Measurements from ENCODE around the gene HACD3.

HACD3 gene, protein sequence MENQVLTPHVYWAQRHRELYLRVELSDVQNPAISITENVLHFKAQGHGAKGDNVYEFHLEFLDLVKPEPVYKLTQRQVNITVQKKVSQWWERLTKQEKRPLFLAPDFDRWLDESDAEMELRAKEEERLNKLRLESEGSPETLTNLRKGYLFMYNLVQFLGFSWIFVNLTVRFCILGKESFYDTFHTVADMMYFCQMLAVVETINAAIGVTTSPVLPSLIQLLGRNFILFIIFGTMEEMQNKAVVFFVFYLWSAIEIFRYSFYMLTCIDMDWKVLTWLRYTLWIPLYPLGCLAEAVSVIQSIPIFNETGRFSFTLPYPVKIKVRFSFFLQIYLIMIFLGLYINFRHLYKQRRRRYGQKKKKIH

DNA sequence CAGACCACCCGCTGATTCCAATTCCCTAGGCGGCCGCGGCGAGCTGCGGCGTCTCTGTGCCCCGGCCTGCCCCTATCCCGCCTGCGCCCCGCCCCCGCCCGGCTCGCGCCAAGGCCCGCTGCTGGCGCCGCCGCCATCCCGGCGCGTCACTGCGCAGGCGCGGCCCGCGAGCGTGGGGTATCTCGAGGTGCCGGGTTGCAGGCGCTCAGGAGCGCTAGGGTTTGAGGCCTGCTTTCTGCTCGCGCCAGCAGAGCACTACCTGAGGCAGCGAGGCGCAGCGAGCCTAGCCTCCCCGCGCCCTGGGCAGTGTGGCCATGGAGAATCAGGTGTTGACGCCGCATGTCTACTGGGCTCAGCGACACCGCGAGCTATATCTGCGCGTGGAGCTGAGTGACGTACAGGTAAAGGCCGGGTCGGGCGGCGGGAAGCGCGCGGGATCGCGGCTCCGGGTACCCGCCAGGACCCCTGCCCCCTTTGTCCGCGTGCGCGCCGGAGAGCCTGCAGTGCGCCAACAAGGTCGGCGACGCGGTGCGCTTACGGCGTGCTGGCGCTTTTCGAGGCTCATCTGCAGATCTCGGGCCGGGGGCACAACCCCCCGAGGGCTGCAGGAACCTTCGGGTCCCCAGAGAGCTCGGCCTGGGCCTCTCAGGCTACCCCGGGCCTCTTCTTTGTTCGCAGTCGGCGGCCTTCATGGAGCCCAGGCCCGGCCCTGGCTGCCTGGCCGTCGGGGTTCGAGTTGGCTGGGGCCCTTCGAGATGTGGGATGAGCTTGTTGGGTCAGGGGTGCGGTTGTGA, at the start of gene HACD3:
Gene HACD3 (plus strand): TSS at position 146 of the 794 bp plus-strand sequence. CDS start 169 bp downstream, at position 315.
- peak in 13 of 14 donors; percentile 45 to 92 (median 73) for DNase-seq

DNA sequence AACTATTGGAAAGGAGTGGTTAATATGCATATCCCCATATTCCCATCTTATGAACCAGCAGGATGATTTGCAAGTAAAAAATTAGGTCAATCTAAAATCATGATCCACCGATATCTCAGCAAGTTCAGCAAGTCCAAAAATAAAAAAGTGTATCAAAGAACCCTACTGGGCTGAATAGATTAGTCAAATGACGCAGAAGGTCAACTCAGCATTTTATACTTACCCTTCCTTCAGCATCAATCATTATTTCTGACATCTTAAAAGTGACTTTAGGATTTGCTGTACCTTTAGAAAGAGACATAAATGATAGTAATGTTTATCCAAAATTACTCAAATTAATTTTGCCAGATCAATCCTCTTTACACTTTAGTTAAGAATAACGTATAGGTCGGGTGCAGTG, 45.4 kb upstream of the HACD3 start:
- DNase-seq = no peak

DNA sequence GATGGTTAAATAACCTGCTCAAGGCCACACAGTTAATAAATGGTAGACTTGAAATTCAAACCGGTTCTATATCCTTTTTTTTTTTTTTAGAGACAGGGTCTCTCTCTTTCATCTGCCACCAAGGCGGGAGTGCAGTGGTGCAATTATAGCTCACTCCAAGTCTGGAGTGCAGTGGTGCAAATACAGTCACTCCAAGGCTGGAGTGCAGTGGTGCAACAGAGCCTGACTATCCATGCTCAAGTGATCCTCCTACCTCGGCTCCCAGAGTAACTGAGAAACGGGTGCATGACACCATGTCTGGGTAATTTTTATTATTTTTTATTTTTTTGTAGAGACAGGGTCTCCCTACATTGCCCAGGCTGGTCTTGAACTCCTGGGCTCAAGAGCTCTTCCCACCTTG, 36.2 kb upstream of the HACD3 start:
- no peak for DNase-seq

DNA sequence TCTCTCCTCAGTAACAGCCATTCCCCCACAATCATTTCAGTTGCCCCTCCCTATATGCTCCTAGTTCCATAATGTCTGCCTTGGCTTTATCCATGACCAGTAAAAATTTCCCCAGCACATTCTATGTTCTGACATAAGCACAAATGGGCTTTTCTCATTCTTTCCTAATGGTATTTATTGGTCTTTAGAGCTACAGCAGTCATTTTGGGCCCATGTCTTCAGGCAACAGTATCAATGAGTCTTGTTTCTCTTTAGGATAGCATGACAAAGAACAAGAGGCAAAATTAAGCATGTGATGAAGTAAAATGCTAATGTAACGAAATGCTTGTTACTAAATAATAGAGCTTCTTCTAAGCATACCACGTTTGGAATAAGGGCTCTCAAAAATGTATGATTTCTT, 20.9 kb upstream of the HACD3 start:
- DNase-seq = no peak

DNA sequence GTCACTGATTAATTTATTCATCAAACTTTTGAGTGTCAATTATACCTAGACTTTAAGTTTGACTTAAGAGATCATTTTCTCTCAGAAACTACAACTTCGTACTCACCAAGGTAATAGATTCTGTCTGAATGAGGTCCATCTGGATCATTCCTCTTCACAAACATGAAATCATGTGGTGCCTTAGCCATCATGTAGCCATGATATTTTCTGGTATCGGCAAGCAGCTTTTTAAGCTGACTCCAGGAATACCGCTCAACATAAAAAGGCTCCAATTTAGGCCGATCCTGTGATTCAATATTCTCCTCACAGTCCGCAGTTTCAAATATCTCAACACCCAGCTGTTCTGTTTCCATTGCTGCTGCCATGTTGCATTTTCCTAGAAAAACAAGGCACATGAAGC, 18.1 kb upstream of the HACD3 start:
- no peak for DNase-seq

DNA sequence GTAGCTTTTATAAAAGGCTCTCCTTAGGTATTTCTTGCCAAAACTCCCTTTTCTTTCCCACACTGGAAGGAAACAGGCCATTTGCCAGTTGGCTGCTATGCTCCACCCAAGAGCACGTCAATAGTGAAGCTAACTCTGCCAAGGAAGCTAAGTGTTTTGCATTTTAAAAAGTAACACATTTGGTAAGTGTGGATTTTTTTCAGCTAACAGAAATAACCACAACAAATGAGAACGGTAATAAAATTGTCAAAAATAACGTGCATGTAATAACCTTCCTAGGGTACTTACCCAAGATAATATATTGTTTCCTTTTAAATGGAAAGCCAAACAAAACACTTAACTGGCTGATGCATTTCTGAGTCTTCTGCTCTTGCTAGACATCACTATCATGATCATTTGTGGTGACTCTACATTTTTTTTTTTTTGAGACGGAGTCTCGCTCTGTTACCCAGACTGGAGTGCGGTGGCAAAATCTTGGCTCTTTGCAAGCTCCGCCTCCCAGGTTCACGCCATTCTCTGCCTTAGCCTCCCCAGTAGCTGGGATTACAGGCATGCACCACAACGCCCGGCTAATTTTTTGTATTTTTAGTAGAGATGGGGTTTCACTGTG, 17.4 kb upstream of the HACD3 start:
- peak in 5 of 14 donors; percentile 4 to 28 (median 9) for DNase-seq

DNA sequence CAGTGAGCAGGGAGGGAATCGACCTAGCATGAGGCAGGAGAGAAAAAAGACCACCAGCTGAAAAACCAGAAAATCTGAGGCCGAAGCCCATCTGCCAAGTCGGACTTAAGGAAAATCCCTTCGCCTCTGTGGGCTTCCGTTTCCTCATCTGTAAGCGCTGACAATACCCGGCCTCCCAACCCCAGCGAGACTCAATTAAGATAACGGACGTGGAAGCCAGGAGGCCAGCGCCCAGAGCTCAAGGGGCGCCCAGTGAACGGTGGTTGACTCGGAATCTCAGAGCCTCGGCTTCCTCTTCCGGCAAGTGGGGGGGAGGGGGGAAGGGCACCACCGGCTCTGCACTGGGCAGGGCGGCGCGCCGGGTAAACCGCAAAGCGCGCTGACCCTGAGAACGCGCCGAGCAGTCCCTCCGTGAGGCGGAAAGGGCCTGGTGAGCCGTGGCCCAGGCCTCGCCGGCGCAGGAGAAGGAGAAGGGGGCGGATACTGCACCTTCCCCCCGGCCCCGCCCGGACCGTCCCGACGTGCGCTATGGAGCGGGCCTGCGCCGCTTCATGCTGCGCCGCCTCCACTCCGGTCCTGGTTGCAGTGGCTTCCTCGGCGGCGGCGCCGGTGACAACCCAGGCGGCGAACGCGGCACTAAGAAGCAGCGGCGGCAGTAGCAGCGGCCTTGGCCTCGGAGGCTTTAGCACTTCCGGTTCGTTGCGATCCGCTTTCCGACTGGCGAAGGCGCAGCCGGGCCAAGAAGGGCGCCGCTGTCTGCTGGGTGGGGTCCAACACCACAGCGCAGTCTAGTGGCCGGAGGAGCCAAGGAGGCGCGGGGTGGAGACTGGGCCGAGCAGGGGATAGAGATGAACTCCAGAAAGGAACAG, 13.0 kb upstream of the HACD3 start, which contains the start of gene DPP8:
Gene DPP8 (minus strand): TSS at position 693 of the 869 bp plus-strand sequence. CDS start 5,136 bp downstream, outside the sequence.
- peak; percentile 51 to 94 (median 86) for DNase-seq

DNA sequence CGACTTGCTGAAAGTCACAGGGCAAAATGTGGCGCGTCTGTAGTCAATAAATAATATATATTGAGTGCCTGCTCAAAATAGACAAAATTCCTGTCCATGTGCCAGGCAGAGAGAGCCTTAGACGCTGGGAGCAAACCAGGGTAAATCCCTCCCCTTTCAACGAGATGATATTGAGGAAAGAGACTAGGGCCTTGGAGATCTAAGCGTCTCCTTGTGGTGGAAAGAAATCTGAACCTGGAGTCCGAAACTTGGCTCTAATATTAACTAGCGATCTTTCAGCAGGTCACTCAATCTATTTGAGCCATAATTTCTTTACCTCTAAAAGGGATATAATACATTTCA, 12.4 kb upstream of the HACD3 start:
- no peak for DNase-seq

DNA sequence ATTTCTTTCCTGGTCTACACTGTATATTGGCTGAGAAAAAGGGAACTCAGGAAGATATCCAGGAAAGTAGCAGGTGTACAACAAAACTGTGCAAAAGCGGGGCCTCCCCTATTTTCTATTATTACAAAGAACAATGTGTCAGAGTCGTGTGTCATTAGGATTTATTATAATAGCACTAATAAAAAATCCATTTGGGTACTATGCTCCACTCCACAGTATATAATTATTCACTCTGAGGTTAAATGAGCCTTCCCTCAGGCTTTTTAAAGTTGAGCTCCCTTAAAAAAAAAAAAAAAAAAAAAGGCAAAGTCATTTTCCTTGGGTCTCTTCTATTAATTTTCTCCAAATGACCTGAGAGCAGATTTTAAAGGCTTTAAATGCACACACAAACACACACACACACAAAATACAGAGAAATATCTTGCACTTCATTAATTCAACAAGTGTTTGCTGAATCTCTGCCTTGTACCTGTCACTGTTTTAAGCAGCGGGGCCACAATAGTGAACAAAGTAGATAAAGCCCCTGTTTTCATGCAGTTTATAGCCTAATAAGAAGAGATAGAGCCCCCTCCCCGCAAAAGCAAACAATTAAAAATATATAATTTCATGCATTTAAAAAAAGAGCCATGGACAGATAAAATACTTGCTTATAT, 11.5 kb upstream of the HACD3 start:
- no peak for DNase-seq

DNA sequence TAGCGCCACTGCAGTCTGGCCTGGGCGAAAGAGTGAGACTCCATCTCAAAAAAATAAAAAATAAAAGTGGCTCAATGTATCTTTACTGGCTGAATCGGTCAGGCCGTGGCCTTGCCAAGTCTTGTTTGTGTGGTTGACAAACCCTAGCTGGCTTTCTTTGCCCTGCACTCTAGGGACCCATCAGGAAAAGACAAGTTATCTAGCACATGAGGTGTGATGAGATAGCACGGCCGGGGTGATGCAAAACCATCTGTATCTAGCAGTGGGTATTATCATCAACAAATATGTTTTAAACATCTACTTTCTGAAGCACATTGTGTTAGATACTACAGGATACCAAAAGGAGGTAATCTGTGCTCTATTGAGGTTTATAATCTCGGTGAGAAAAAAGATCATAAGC, 8.9 kb upstream of the HACD3 start:
- DNase-seq = no peak

DNA sequence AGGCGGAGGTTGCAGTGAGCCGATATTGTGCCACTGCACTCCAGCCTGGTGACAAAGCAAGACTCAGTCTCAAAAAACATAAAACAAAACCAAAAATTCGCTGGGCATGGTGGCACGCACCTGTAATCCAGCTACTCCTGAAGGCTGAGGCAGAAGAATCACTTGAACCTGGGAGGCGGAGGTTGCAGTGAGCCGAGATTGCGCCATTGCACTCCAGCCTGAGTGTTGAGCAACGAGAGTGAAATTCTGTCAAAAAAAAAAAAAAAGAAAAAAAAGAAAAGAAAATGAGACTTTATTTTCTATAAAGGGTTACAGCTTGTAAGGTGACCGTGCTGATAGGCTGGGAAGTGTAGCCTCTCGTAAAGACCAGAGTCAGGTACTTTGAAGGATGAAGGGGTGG, 6.0 kb upstream of the HACD3 start:
- no peak for DNase-seq

DNA sequence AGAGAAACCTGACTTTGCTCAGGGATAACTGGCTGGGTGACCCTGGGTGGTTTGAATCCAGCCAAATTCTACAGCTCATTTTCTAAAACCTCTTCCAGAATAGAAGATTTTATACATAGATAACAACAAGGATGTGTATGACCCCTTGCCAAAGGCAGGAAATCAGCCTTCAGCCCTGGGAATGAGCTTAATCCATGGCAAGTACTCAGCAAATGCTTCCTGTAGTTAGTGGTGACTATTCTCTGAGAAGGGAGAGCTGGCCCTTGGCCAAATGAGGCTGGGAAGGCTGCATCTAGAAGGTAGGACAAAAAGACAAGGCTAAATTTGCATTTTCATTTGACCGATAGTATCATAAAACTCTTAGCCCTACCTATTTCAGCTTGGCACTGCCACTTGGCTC, 4.6 kb upstream of the HACD3 start:
- peak in 2 of 14 donors; percentile 12 to 33 for DNase-seq

DNA sequence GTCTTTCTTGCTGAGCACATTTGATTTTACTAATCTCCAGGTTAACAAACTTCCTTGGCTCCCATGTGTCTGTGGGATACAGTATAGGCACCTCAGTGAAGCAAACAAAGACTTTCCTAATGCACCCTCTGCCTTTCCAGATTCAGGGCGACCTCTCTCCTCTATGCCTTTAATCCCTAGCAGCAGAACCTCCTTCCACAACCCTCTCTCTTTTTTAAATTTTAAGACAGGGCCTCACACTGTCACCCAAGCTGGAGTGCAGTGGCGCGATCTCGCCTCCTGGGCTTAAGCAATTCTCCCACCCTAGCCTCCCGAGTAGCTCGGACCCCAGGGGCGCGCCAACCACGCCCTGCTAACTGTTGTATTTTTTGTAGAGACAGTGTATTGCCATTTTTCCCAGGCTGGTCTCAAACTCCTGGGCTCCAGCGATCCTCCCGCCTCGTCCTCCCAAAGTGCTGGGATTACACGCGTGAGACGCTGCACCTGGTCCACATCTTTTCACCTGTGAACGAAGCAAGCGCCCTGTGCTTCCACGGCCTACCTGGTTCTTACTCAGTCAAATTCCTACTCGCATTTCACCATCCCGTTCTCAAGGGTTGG, 1.7 kb upstream of the HACD3 start:
- no peak for DNase-seq

DNA sequence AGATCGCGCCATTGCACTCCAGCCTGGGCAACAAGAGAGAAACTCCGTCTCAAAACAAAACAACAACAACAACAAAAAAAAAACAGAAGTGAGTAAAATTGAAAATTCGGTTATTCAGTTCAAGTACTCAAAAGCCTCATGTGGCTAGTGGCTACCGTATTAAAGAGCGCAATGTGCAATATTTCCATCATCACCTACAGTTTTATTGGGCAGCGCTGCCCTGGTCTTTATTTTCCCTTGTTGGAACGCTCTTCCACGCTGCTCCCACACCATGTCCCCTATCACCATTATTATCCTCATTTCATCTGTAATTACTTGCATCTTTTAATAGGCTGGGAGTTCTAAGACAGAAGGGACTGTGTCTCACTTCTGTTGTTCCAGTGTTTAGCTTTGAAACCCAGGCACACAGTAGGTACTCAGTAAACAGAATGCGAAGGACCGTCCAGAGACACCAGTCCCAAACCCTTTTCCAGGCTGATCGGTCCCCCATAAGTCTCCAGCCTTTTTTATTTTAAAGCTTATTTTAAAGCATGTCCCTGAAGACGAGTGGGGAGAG, 423 bp upstream of the HACD3 start:
- DNase-seq = no peak

DNA sequence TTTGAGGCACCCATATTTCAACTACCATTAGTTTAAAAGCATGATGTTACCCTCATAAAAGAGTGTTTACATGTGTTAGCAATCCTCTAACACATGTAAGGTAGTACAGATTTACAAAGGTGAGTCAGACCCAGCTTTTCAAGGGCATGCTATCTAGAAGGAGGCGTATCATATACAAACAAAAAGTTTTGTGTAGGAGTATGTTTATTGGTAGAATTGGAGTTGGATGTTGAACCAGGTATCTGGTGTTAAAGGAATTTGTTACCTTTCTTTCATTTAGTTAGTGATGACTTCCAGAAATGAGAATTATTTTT, 2.4 kb downstream of the HACD3 start:
- no peak for DNase-seq

DNA sequence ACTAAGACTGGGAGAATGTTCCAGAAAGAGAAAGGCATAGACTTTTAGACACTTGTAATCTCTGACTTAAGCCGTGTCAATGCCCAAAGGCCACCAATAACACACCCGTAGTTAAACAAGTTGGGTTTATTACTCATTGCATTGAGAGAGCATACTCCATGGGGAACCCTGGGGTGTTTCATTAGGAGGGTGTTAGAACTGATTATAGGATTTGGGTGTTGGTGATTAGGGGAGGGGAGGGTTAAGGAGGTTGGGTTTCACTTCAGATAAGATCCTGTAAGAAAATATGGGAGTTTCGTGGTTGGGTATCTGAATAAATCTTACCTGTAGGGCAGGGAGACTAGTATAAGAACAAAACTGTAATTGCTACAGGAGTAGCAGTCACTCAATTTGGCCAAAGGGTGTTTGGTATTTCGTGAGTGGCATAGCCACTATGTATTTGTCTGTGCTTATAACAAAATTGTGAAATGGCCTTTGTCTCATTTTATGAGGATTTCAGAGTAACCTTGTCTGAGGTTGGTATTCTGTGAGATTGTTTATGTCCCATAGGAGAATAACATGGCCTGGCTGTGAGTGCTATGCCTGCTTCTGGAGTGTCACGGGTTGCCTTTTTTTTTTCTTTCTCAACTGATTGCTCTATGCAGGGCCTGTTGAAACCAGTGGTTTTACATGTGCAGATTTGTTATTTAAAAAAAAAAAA, 2.9 kb downstream of the HACD3 start:
- DNase-seq = no peak

DNA sequence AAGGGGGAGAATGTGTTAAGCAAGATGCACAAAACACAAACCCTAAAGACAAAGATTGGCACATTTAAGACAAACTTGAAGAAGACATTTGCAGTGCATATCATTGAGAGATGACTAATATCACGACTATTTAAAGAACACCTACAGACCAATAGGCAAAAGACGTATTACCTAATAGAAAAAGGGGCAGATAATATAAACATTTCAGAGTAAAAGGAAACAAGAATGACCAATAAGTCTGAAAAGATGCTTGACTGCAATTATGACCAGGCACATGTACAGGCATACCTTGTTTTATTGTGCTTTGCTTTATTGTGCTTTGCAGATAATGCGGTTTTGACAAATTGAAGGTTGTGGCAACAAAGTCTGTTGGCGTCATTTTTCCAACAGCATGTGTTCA, 4.9 kb downstream of the HACD3 start:
- DNase-seq = no peak

DNA sequence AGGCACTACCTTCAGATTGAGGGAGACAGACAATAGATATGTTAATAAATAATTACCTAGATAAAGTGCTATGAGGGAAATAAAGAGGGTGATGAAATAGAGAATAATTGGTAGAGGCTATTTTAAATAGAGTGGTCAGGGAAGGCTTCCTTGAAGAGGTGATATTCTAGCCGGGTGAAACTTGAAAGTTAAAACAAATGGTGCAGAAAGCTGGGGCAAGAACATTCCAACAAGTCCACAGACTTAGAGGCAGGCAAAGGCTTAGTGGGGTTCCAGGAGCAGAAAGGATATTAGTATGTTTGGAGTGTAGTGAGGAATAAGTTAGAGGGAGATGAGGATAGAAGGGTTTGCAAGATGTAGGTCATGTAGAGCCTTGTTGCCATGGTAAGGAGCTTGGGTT, 10.1 kb downstream of the HACD3 start:
- DNase-seq = no peak

DNA sequence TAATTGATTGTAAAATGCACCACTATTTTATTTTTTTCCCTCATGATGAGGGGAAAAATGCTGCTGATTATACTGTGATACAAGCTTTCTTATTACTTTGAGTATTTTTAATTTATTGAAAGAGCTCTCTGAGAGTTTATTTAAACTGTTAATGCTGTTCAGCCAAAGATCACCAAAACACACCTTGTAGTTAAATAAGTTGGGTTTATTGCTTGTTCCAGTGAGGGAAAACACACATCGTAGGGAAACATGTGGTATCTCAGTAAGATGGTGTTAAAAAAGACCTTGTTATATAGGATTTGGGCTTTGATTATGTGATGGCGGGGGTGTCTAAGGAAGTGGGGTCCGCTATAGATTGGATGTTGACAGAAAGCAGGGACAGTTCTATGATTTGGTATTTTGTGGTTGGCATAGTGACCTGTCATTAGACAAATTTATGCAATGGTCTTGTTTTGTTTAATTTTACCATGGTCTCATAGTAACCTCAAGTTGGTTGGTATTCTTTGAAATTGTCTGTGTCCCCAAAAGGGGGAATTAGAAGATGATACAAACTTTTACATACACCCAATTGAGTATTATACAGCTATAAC, 11.1 kb downstream of the HACD3 start:
- DNase-seq = no peak

DNA sequence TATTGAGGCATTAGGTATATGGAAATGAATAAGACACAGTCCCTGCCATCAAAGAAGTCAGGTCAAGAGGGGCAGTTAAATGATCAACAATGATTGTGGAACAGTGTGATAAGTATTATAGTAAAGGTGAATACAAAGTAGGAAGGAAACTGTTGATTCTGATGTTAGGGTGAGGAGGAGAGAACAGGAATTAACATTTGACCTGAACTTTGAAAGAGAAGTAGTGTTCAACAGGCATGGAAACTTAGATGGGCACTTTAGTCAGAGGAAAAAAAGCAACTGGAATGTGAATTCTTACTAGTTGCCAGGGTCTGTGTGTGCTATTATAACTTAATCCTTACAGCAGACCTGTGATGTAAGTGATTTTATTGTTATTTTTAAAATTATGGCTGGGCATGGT, 17.6 kb downstream of the HACD3 start:
- no peak for DNase-seq
